Measurements from ENCODE around the gene ANTXR2. TPM values are rescaled to one million over a fixed set of nuclear protein-coding genes. Genes with fewer than 3 reads are reported as not detected.

Gene ANTXR2
- total and polyA plus RNA-seq, 9 of the 15 experiments (the other 6 are each of a cell fraction or from before 2014, with no cell fraction given) = 10.1 to 83.8 (median 60.3) TPM

GRCh38 chr4:80077639-80078038 is 4.6 kb upstream of the ANTXR2 start:
- ChIA-PET CTCF (ENCODE audit: low intra/inter-chr PET ratio) (no interaction called here), POLR2A (no interaction called here)
- no peak overlapping the region for H2AFZ ChIP-seq (ENCODE audit: low read depth, low read length)
- TF ChIP-seq FOSL1 (tag; conservative IDR thresholded peaks at IDR 0.05) = peak; percentile 90
- TF ChIP-seq ZNF696 (CRISPR knock-in tag; conservative IDR thresholded peaks at IDR 0.05) = no peak
- no peak for TF ChIP-seq NUFIP1 (IDR thresholded peaks at IDR 0.05; ENCODE audit: partially characterized antibody)
- TF ChIP-seq ZNF75A (CRISPR knock-in tag; IDR thresholded peaks at IDR 0.05) = no peak
- H3K79me2 ChIP-seq (ENCODE audit: control insufficient read depth, insufficient read depth, low read length) = peaks cover 3% of the 10 kb centered on the region
- intact Hi-C loops (cut with micrococcal nuclease) = no loop called here
- no peak for DNase-seq (ENCODE audit: extremely low read depth in 1 of 4, low spot score in 3 of 4)
- WGBS (ENCODE audit: insufficient coverage, low coverage, missing lambda C conversion rate) = 51% methylated on average over 5 of the region's 5 CpGs
- H3K4me1 ChIP-seq (replicated peaks in 1 of 2; ENCODE audit: control insufficient read depth in 2 of 2, insufficient read depth in 2 of 2, low read length in 2 of 2) = peaks cover 5 to 23% of the 10 kb centered on the region in 2 experiments; a peak in 4 of 5 replicates
- no peaks in the 10 kb centered on the region for H3K36me3 ChIP-seq (ENCODE audit: control insufficient read depth, insufficient read depth, low read length)
- ATAC-seq = no peak
- no peak for FAIRE-seq
- H4K20me1 ChIP-seq (replicated peaks; ENCODE audit: control insufficient read depth, insufficient read depth, low read length) = no peaks in the 10 kb centered on the region
- H3K9me3 ChIP-seq (replicated peaks; ENCODE audit: control insufficient read depth, insufficient read depth, low read depth, low read length) = no peaks in the 10 kb centered on the region
- no peaks in the 10 kb centered on the region for H3K27me3 ChIP-seq (ENCODE audit: control insufficient read depth in 2 of 2, insufficient read depth in 2 of 2, low read length in 2 of 2)
- no peak overlapping the region for H3K27ac ChIP-seq (ENCODE audit: extremely low read depth, low read depth, low read length)
- no TSS peak for BruUV-seq (replicated peaks)
- in situ Hi-C loops (cut with MboI) = no loop called here
- H3K9ac ChIP-seq (ENCODE audit: insufficient read depth in 1 of 2, low read depth in 2 of 2, low read length in 2 of 2) = no peak overlapping the region
- no peaks in the 10 kb centered on the region for H3K9me1 ChIP-seq (ENCODE audit: control insufficient read depth, insufficient read depth, low read length)
- no peak overlapping the region for H3K4me2 ChIP-seq (ENCODE audit: insufficient read depth, low read length)
- H3K4me3 ChIP-seq = no peak overlapping the region

- no TSS peak for BruUV-seq (replicated peaks)
- ATAC-seq = no peak
- DNase-seq (ENCODE audit: extremely low read depth in 1 of 4, low spot score in 3 of 4) = no peak
- no peak overlapping the region for H3K27ac ChIP-seq (ENCODE audit: extremely low read depth, low read depth, low read length)
- no peaks in the 10 kb centered on the region for H3K27me3 ChIP-seq (ENCODE audit: control insufficient read depth in 2 of 2, insufficient read depth in 2 of 2, low read length in 2 of 2)
- H3K9ac ChIP-seq (ENCODE audit: insufficient read depth in 1 of 2, low read depth in 2 of 2, low read length in 2 of 2) = no peak overlapping the region
- H3K4me2 ChIP-seq (ENCODE audit: insufficient read depth, low read length) = no peak overlapping the region
- H3K4me1 ChIP-seq (replicated peaks in 1 of 2; ENCODE audit: control insufficient read depth in 2 of 2, insufficient read depth in 2 of 2, low read length in 2 of 2) = peaks cover 12 to 23% of the 10 kb centered on the region in 2 experiments; a peak in 4 of 5 replicates
- ChIA-PET POLR2A (no interaction called here), CTCF (ENCODE audit: low intra/inter-chr PET ratio) (no interaction called here)
- H3K9me1 ChIP-seq (ENCODE audit: control insufficient read depth, insufficient read depth, low read length) = no peaks in the 10 kb centered on the region
- FAIRE-seq = no peak
- in situ Hi-C loops (cut with MboI) (no loop called here), intact Hi-C loops (cut with micrococcal nuclease) (no loop called here)
- peaks cover 13% of the 10 kb centered on the region for H3K79me2 ChIP-seq (ENCODE audit: control insufficient read depth, insufficient read depth, low read length)
- H3K4me3 ChIP-seq = no peak overlapping the region
- H3K36me3 ChIP-seq (ENCODE audit: control insufficient read depth, insufficient read depth, low read length) = no peaks in the 10 kb centered on the region
- H2AFZ ChIP-seq (ENCODE audit: low read depth, low read length) = no peak overlapping the region
- no peaks in the 10 kb centered on the region for H3K9me3 ChIP-seq (replicated peaks; ENCODE audit: control insufficient read depth, insufficient read depth, low read depth, low read length)
- H4K20me1 ChIP-seq (replicated peaks; ENCODE audit: control insufficient read depth, insufficient read depth, low read length) = no peaks in the 10 kb centered on the region
- no peak for TF ChIP-seq ELF2 (CRISPR knock-in tag; IDR thresholded peaks at IDR 0.05)
- no peak for TF ChIP-seq ZBED1 (IDR thresholded peaks at IDR 0.05)
- TF ChIP-seq ZNF699 (CRISPR knock-in tag; IDR thresholded peaks at IDR 0.05; ENCODE audit: insufficient replicate concordance) = no peak
- no peak for TF ChIP-seq NUFIP1 (IDR thresholded peaks at IDR 0.05; ENCODE audit: partially characterized antibody)
- no peak for TF ChIP-seq NCOA2 (IDR thresholded peaks at IDR 0.05; ENCODE audit: partially characterized antibody in 2 of 2)
- no peak for TF ChIP-seq ZBTB8A (IDR thresholded peaks at IDR 0.05; ENCODE audit: partially characterized antibody)
- TF ChIP-seq KDM5B (IDR thresholded peaks at IDR 0.05; ENCODE audit: insufficient replicate concordance, low read depth, low read length) = no peak
- TF ChIP-seq PTRF (tag; IDR thresholded peaks at IDR 0.05) = no peak
- TF ChIP-seq ZNF143 (CRISPR knock-in tag; IDR thresholded peaks at IDR 0.05) = no peak
- TF ChIP-seq KLF16 (IDR thresholded peaks at IDR 0.05) = no peak
- TF ChIP-seq ZNF511 (CRISPR knock-in tag; IDR thresholded peaks at IDR 0.05) = no peak
- no peak for TF ChIP-seq HSF4 (CRISPR knock-in tag; IDR thresholded peaks at IDR 0.05; ENCODE audit: borderline replicate concordance)
- TF ChIP-seq NFXL1 (CRISPR knock-in tag; IDR thresholded peaks at IDR 0.05) = no peak
- TF ChIP-seq E2F1 (CRISPR knock-in tag; IDR thresholded peaks at IDR 0.05) = no peak
- no peak for TF ChIP-seq NR2F6 (CRISPR knock-in tag; IDR thresholded peaks at IDR 0.05)
Measured at GRCh38 chr4:80076681-80077080, 3.7 kb upstream of the ANTXR2 start.

All from K562 (cell line).